H9 (cell line): ENCODE results near the gene NUCB2. TPM values are rescaled to one million over a fixed set of nuclear protein-coding genes. Genes with fewer than 3 reads are reported as not detected.
"Not testable (repeated sequence)": the region's sequence is repeated elsewhere in the genome, so short reads cannot be mapped to it uniquely, and the experiment has no call there.

Experiments
- DNase-seq: peaks from one replicate; pipeline ENCODE4 v3.0.0-alpha.2; 2017
- H2AFZ ChIP-seq: one replicate; pipeline ENCODE4 v1.6.1; 2013; ENCODE audit warnings: mild to moderate bottlenecking, low read length, control low read depth, moderate library complexity
- H2AK5ac ChIP-seq: 2 replicates; pipeline ENCODE4 v1.6.1; 2013; ENCODE audit warnings: low read length, control low read depth, mixed read lengths; ENCODE audit not compliant: insufficient read length
- H2BK120ac ChIP-seq: one replicate; pipeline ENCODE4 v1.6.1; 2013; ENCODE audit warnings: low read depth, mild to moderate bottlenecking, low read length, control low read depth, inconsistent platforms; ENCODE audit not compliant: poor library complexity, severe bottlenecking
- H2BK12ac ChIP-seq: 2 replicates; pipeline ENCODE4 v1.6.1; 2013; ENCODE audit warnings: low read length, control low read depth, mixed read lengths, low read depth; ENCODE audit not compliant: insufficient read length
- H2BK15ac ChIP-seq: 2 replicates; pipeline ENCODE4 v1.6.1; 2013; ENCODE audit warnings: low read depth, low read length, control low read depth
- H2BK20ac ChIP-seq: one replicate; pipeline ENCODE4 v1.6.1; 2013; ENCODE audit warnings: low read depth, mild to moderate bottlenecking, low read length, control low read depth, inconsistent platforms; ENCODE audit not compliant: poor library complexity, severe bottlenecking
- H2BK5ac ChIP-seq: 2 replicates; pipeline ENCODE4 v1.6.1; 2013; ENCODE audit warnings: low read length, control low read depth, mixed read lengths; ENCODE audit not compliant: insufficient read length
- H3K14ac ChIP-seq: 2 replicates; pipeline ENCODE4 v1.6.1; 2013; ENCODE audit warnings: low read length, control low read depth; ENCODE audit not compliant: insufficient read depth
- H3K18ac ChIP-seq: 2 replicates; pipeline ENCODE4 v1.6.1; 2013; ENCODE audit warnings: low read depth, mild to moderate bottlenecking, mixed read lengths, low read length, control low read depth; ENCODE audit not compliant: insufficient read length
- H3K23ac ChIP-seq: 2 replicates; pipeline ENCODE4 v1.6.1; 2013; ENCODE audit warnings: low read length, control low read depth, mixed read lengths, low read depth; ENCODE audit not compliant: insufficient read length
- H3K23me2 ChIP-seq: 2 replicates; pipeline ENCODE4 v1.6.1; 2013; ENCODE audit warnings: low read depth, mild to moderate bottlenecking, mixed read lengths, low read length, control low read depth; ENCODE audit not compliant: insufficient read length, poor library complexity, severe bottlenecking
- H3K27ac ChIP-seq: 2 replicates; pipeline ENCODE4 v1.5.1; 2013; ENCODE audit warnings: low read length, control low read depth, mixed read lengths, low read depth; ENCODE audit not compliant: insufficient read length
- H3K27me3 ChIP-seq: 2 replicates; pipeline ENCODE4 v1.6.1; 2013; ENCODE audit warnings: low read length, control low read depth, inconsistent platforms; ENCODE audit not compliant: insufficient read depth
- H3K4ac ChIP-seq: 2 replicates; pipeline ENCODE4 v1.6.1; 2013; ENCODE audit warnings: low read depth, mild to moderate bottlenecking, control low read depth, inconsistent platforms, low read length, moderate library complexity
- H3K4me1 ChIP-seq: 2 replicates; pipeline ENCODE4 v1.6.1; 2013; ENCODE audit warnings: low read length, control low read depth, inconsistent platforms; ENCODE audit not compliant: insufficient read depth
- H3K4me2 ChIP-seq: 2 replicates; pipeline ENCODE4 v1.6.1; 2013; ENCODE audit warnings: low read length, control low read depth, mixed read lengths; ENCODE audit not compliant: insufficient read length, insufficient read depth
- H3K56ac ChIP-seq: 2 replicates; pipeline ENCODE4 v1.6.1; 2013; ENCODE audit warnings: low read depth, mild to moderate bottlenecking, mixed read lengths, low read length, control low read depth; ENCODE audit not compliant: insufficient read length
- H3K79me1 ChIP-seq: 2 replicates; pipeline ENCODE4 v1.6.1; 2013; ENCODE audit warnings: low read depth, mild to moderate bottlenecking, moderate library complexity, low read length, control low read depth, inconsistent platforms; ENCODE audit not compliant: insufficient read depth, poor library complexity, severe bottlenecking
- H3K79me2 ChIP-seq: 2 replicates; pipeline ENCODE4 v1.6.1; 2013; ENCODE audit warnings: low read length, control low read depth, inconsistent platforms; ENCODE audit not compliant: insufficient read depth
- H3K9ac ChIP-seq: 2 replicates; pipeline ENCODE4 v1.6.1; 2013; ENCODE audit warnings: low read length, control low read depth, mixed read lengths; ENCODE audit not compliant: insufficient read length; ENCODE audit errors: extremely low read depth
- H3K9me3 ChIP-seq: one replicate; pipeline ENCODE4 v1.6.1; 2013; ENCODE audit warnings: low read depth, low read length, inconsistent platforms; ENCODE audit not compliant: control insufficient read depth
- H3T11ph ChIP-seq: one replicate; pipeline ENCODE4 v1.6.1; 2013; ENCODE audit warnings: mild to moderate bottlenecking, low read length, control low read depth, inconsistent platforms
- H4K20me1 ChIP-seq: one replicate; pipeline ENCODE4 v1.6.1; 2013; ENCODE audit not compliant: control insufficient read depth, insufficient read length, insufficient read depth
- H4K5ac ChIP-seq: 2 replicates; pipeline ENCODE4 v1.6.1; 2013; ENCODE audit warnings: low read depth, mild to moderate bottlenecking, mixed read lengths, low read length, control low read depth; ENCODE audit not compliant: insufficient read length
- H4K8ac ChIP-seq: replicated peaks from 2 replicates; pipeline ENCODE4 v1.6.1; 2013; ENCODE audit warnings: low read length, control low read depth, mixed read lengths, low read depth; ENCODE audit not compliant: insufficient read length
- H4K91ac ChIP-seq: 2 replicates; pipeline ENCODE4 v1.6.1; 2013; ENCODE audit warnings: low read depth, mild to moderate bottlenecking, moderate library complexity, mixed read lengths, low read length, control low read depth; ENCODE audit not compliant: insufficient read length
- H3K27ac Mint-ChIP-seq, 3 experiments: 2 replicates in 2 of 3; 3 replicates in 1 of 3; pipeline ENCODE4 v1.8.0; 2020 to 2021; ENCODE audit warnings: mixed read lengths in 3 of 3, mild to moderate bottlenecking in 1 of 3, moderate library complexity in 1 of 3
- H3K27me3 Mint-ChIP-seq: 2 replicates; pipeline ENCODE4 v1.8.0; 2021; ENCODE audit warnings: low read depth, mild to moderate bottlenecking, moderate library complexity, mixed read lengths
- H3K36me3 Mint-ChIP-seq, 3 experiments: 2 replicates in 2 of 3; 3 replicates in 1 of 3; pipeline ENCODE4 v1.8.0; 2020 to 2021; ENCODE audit warnings: low read depth in 3 of 3, mixed read lengths in 3 of 3; ENCODE audit not compliant: insufficient read depth in 1 of 3
- H3K4me1 Mint-ChIP-seq, 2 experiments: 2 replicates each; pipeline ENCODE4 v1.8.0; 2020; ENCODE audit warnings: mixed read lengths in 2 of 2
- H3K4me3 Mint-ChIP-seq, 2 experiments: 2 replicates in 1 of 2; 3 replicates in 1 of 2; pipeline ENCODE4 v1.8.0; 2020 to 2021; ENCODE audit warnings: mild to moderate bottlenecking in 2 of 2, mixed read lengths in 2 of 2, moderate library complexity in 1 of 2
- H3K9me3 Mint-ChIP-seq, 2 experiments: 2 replicates in 1 of 2; 3 replicates in 1 of 2; pipeline ENCODE4 v1.8.0; 2020; ENCODE audit warnings: mild to moderate bottlenecking in 2 of 2, mixed read lengths in 2 of 2, moderate library complexity in 1 of 2
- CTCF ChIP-seq: fragments of 200-600 bp; sonication (generic); conservative IDR thresholded peaks from 3 replicates; pipeline ENCODE4 v1.8.0; 2021; ENCODE audit warnings: antibody characterized with exemption, mild to moderate bottlenecking
- WGBS: extraction: QIAGEN DNeasy Blood & Tissue Kit; methylation state at CpG from one replicate; pipeline ENCODE4 v1.1.7; 2013; ENCODE audit warnings: missing lambda C conversion rate, low lambda C conversion rate, mixed read lengths; ENCODE audit not compliant: insufficient read length; ENCODE audit errors: extremely low coverage; 5-methylcytosine and 5-hydroxymethylcytosine counted together
- total RNA-seq: library from RNA; stranded (reverse); gene quantifications from 2 replicates; pipeline ENCODE4 v1.2.1, GENCODE V29; 2021

NUCB2 gene
- total RNA-seq, 1 experiment from 2014 or later, result 29.1 TPM

- TF ChIP-seq CTCF, result no peak
- Histone ChIP-seq H2AFZ (no peak overlapping the region), H3K27me3 (no peaks in the 10 kb centered on the region; the same call in 1 of the 2 replicates), H3K14ac (no peak overlapping the region), H3K9ac (no peak overlapping the region), H3K23ac (no peak overlapping the region), H2AK5ac (no peak overlapping the region), H4K5ac (no peak overlapping the region), H3K9me3 (no peaks in the 10 kb centered on the region), H2BK120ac (no peak overlapping the region), H3T11ph (no peak overlapping the region), H3K18ac (no peak overlapping the region), H3K23me2 (no peaks in the 10 kb centered on the region), H2BK20ac (no peak overlapping the region), H3K56ac (no peak overlapping the region), H2BK15ac (no peak overlapping the region), H3K79me1 (no peaks in the 10 kb centered on the region), H2BK12ac (no peak overlapping the region), H3K79me2 (no peaks in the 10 kb centered on the region), H3K4ac (no peak overlapping the region), H3K4me1 (no peaks in the 10 kb centered on the region), H3K4me2 (no peak overlapping the region), H4K20me1 (no peaks in the 10 kb centered on the region), H3K27ac (no peak overlapping the region), H4K8ac (no peak overlapping the region), H2BK5ac (no peak overlapping the region), H4K91ac (no peak overlapping the region)
- Mint-ChIP-seq H3K27me3 (peaks cover 3% of the 10 kb centered on the region; the same call in 1 of the 2 replicates), H3K27ac (no peak overlapping the region; a peak in 1 of 7 replicates), H3K4me3 (no peak overlapping the region), H3K4me1 (no peaks in the 10 kb centered on the region), H3K36me3 (no peaks in the 10 kb centered on the region), H3K9me3 (no peaks in the 10 kb centered on the region)
- DNase-seq, result no peak
Observed at GRCh38 chr11:17240780-17241179, 35.8 kb upstream of the NUCB2 start.

GRCh38 chr11:17242954-17243353 lies 33.6 kb upstream of the NUCB2 start:
- not testable (repeated sequence) for H3K9me3 Mint-ChIP-seq, H3T11ph ChIP-seq, H3K4me2 ChIP-seq, H3K56ac ChIP-seq, H4K20me1 ChIP-seq, H4K5ac ChIP-seq, H3K9me3 ChIP-seq, H2AK5ac ChIP-seq, DNase-seq, H3K14ac ChIP-seq, H2BK15ac ChIP-seq, H3K9ac ChIP-seq, H3K79me1 ChIP-seq, H3K27ac Mint-ChIP-seq, H2AFZ ChIP-seq, H4K8ac ChIP-seq, H2BK120ac ChIP-seq, H2BK12ac ChIP-seq, H3K18ac ChIP-seq, H3K23me2 ChIP-seq, H3K36me3 Mint-ChIP-seq, H3K23ac ChIP-seq, H2BK20ac ChIP-seq, H3K4me1 ChIP-seq, H3K4me3 Mint-ChIP-seq, H4K91ac ChIP-seq, H3K4ac ChIP-seq, H3K27me3 ChIP-seq, H2BK5ac ChIP-seq, H3K79me2 ChIP-seq, H3K27me3 Mint-ChIP-seq, H3K27ac ChIP-seq, H3K4me1 Mint-ChIP-seq
- no CpG with 5 or more reads among the region's 4 CpGs for WGBS
